ENCODE results near the gene LRRC34.
A peak's percentile ranks its signal among the peaks of the same experiment; 100 is the strongest.

Gene LRRC34

DNA sequence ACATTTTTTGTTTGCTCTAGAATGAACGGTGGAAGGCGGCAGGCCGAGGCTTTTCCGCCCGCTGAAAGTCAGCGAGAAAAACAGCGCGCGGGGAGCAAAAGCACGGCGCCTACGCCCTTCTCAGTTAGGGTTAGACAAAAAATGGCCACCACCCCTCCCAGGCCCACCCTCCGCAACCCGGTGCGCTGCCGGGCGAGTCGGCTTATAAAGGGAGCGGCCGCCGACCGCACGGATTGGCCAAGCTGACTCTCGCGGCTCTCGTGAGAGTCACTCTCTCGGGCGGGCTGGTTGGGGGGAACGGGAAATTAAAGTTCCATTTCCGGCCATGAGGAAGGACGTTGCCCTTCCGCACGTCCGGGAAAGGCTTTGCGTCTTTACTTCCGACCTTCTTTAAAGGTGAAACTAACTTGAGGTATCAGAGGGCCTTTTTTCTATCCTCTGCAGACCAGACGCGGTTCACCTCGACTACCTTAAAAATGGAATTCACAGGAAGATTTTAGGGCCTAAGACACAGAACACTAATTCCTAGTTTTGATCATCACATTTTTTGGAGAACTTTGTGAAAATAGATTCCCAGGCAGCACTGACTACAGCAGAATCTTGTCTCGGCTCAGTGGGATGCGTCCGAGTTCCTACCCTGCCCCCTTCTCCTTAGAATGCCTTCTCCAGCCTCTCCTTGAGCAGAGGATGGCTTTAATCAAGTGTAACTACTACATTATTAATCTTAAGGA is 47.7 kb downstream of the LRRC34 start, which contains the start of gene TERC:
Gene TERC, minus strand, starts transcription at position 179 of the 731 bp plus-strand sequence.
- peak; percentile 95 for DNase-seq (ENCODE audit: low spot score)

DNA sequence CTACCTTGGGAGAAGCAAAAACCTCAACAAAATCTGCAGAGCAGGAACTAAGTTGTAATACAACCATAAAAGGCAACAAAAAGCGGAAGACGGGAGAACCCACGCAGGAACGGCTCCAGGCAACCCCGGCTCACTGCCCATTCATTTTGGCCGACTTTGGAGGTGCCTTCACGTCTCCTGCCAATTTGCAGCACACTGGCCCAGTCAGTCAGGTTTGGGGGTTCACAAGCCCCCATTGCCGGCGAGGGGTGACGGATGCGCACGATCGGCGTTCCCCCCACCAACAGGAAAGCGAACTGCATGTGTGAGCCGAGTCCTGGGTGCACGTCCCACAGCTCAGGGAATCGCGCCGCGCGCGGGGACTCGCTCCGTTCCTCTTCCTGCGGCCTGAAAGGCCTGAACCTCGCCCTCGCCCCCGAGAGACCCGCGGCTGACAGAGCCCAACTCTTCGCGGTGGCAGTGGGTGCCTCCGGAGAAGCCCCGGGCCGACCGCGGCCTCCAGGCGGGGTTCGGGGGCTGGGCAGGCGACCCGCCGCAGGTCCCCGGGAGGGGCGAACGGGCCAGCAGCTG is 48.3 kb downstream of the LRRC34 start:
- DNase-seq (ENCODE audit: low spot score), result peak; percentile 86

DNA sequence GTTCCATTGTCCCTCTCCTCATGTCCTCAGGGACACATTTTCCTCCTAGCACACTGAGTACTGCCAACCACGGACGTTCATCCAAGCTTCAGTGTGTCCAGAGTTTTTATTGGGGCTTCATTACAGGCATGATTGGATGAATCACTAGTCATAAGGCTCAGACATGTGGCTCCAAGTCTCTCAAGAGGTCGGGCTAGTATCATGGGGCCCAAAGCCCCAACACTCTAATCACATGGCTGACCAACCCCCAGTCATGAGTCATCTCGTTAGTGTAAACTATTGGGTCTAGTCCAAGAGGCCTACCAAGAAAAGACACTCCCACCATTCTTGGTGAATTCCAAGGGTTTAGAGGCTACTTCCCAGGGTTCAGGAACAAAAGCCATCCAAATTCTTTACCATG is 52.2 kb downstream of the LRRC34 start:
- no peak for DNase-seq (ENCODE audit: low spot score)

DNA sequence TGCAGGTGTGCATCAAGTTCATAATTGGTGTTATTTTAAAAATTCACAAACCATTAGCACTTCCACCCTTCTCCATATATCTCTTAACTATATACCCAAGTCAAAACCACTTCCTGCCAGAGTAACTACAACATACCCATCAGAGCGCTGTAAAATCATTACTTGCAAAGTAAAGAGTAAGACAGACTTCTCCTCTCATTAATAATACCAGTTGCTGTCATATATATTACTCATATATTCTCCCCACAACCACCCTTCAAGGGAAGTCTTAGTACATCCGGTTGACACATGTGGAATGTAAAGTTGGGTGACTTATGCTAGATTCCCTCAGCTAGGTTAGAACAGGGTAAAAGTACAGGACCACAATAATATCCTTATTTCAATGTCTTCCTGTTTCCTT is 53.4 kb downstream of the LRRC34 start:
- DNase-seq (ENCODE audit: low spot score), result no peak

GRCh38 chr3:169758359-169758994 is 54.2 kb downstream of the LRRC34 start:
- DNase-seq (ENCODE audit: low spot score), result no peak

- DNase-seq (ENCODE audit: low spot score), result no peak
Observed at GRCh38 chr3:169755488-169755887, 57.2 kb downstream of the LRRC34 start.

- DNase-seq (ENCODE audit: low spot score), result no peak
Observed at GRCh38 chr3:169754711-169755110, 58.0 kb downstream of the LRRC34 start.

- DNase-seq (ENCODE audit: low spot score), result no peak
Observed at GRCh38 chr3:169751875-169752274, 60.8 kb downstream of the LRRC34 start.

DNA sequence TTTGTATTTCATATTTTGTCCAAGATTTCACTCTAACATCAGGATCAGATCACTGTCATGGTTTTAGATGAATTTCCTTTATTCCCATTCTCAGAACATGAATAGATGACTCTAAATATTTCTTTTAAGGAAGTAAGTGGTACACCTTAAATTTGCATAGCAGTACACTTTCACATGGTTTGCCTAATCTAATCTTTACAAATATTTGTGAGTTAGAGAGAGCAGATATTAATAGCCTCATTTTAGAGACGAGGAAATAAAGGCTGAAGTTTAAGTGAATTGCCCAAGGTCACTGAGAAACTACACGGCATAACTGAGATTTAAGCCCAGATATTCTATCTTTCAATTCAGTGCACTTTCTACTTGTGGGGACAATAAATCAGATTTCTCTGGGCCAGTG is 62.0 kb downstream of the LRRC34 start:
- DNase-seq (ENCODE audit: low spot score), result no peak

GRCh38 chr3:169748670-169749069 is 64.0 kb downstream of the LRRC34 start:
- no peak for DNase-seq (ENCODE audit: low spot score)

DNA sequence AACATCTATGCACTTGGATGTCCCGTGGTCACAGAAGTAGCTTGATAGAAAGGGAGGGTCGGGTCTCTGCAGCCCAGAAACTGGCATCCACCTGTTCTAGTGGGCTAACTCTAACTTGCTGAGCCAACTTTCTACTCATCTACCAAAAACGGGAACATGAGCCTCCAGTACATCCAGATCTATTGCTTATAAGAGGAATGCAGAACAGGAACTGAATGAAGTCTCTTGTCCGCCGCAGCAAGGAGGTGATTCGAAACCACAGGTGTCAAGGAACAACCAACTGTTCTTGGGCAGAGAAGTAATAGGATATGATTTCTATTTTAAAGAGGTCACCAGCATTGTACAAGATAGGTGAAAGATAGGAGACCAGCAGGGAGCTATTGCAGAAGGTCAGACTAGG is 65.8 kb downstream of the LRRC34 start:
- DNase-seq (ENCODE audit: low spot score), result no peak

DNA sequence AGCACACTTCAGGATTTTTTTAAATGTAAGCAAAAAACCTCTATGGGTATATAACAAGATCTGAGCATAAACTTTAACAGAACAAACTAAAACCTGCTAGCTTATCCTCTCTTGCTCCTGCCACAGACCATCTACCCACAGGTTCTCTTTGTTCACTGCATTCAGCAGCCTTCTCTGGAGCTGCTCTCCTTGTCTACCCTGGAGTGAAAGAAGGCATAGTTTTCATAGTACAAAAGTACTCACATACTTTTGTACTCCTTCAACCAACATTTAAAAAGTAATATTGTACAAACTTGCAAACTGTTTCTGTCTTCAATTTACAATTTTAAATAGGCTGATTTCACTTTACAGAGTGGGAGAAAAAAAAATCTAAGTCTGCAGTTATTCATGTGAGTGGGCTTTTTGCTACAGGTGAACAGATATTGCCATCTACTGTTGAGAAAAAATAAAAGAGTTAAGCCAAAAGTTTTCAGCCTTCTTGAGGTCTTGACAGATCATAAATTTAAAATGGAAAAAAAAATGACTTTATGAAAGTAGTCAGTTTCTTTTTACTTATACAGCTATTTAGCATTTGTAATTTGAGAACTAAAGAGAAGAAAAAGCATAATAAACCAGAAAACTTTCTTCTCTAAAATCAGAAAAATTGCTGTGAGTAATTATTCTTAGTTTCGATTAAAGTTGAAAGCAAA is 68.2 kb downstream of the LRRC34 start:
- no peak for DNase-seq (ENCODE audit: low spot score)
